Activated T-cell treated with anti-CD3 and anti-CD28 coated beads for 24 hours (primary cell): Measurements from ENCODE around the gene PRDX2.

Experiments
- DNase-seq: peaks from one replicate; pipeline ENCODE4 v3.0.0-alpha.2; 2020; ENCODE audit warnings: low read depth

Gene PRDX2

DNA sequence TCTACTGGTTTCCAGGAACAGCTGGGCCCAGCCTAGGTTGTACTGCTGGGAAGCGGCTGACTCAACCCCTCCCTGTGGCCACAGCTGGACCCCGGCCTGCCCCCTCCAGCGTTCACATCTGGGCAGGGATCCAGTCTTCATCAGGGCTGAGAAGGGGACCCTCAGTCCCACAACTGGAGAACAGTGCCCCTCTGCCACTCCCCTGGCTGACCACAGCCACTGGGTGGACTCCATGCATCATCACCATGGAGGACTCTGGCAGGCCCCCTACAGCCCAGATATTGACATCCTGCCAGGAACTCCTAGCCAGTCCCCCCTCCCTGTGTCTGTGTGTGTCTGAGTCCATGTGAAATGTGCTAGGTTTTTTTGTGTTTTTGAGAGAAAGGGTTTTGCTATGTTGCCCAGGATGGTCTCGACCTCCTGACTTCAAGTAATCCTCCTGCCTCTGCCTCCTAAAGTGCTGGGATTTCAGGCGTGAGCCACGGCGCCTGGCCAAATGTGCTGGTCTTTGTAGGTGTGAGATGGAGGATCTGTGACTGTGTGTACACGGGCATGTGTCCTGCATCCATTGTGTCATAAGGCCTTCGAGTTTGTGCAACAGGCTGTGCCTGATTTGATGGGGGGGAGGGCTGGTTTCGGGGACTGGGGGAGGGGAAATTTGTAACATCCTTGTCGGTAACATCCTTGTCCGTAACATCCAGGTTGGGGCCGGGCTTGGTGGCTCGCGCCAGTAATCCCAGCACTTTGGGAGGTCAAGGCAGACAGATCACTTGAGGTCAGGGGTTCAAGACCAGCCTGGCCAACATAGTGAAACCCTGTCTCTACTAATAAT lies 22.2 kb downstream of the PRDX2 start:
- no peak for DNase-seq

DNA sequence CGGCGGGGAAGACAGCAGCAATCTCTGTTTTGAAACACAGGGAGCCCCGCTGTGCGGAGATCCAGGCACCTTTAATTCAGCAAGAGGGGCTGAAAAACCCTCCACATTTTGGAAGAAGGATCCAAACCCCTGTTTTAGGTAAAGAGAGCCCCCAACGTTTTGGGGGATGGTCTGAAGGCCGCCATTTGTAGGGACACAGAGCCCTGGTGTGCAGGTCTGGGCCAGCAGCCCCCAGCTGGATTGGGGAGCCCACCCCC lies 22.8 kb downstream of the PRDX2 start:
- DNase-seq, result no peak

DNA sequence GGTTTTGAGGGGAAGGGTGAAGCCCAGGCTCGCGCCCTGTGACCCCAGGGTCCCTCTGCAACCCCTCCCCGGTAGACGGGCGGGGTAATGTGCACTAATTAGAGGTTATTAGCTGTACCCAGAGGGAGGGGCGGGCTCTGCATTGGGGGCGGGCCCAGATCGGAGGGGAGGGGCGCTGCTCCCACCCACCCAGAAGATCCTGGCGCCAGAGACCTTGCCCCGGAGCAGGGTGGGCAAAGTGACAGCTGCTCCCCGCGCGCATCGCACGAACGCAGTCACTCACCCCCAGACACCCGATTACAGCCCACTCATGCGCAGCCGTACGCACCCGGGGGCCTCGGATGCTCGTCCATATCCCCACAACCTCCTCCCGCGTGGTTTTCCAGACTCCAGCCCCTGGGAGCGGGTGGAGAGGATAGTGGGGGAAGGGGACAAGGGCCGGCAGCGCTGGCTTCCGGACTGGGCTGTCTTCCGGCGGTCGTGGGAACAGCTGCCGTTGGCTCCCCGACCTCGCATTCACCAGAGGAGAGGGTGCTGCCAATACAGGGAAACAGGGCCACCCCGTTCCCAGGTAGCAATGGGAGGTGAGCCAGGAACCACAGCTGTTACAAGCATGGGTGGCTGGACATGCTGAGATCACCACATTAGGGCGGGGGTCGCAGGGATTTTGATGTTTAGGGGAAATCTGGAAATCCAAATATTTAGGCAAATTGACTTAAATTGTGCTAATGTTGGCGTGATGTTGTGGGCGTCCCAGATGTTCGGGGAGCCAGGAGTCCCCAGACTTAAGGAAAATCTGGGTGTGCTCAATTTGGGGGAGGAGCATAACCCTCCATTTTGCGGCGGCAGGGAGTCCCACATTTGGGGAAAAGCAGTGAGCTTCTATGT lies 23.3 kb downstream of the PRDX2 start:
- DNase-seq, result no peak

DNA sequence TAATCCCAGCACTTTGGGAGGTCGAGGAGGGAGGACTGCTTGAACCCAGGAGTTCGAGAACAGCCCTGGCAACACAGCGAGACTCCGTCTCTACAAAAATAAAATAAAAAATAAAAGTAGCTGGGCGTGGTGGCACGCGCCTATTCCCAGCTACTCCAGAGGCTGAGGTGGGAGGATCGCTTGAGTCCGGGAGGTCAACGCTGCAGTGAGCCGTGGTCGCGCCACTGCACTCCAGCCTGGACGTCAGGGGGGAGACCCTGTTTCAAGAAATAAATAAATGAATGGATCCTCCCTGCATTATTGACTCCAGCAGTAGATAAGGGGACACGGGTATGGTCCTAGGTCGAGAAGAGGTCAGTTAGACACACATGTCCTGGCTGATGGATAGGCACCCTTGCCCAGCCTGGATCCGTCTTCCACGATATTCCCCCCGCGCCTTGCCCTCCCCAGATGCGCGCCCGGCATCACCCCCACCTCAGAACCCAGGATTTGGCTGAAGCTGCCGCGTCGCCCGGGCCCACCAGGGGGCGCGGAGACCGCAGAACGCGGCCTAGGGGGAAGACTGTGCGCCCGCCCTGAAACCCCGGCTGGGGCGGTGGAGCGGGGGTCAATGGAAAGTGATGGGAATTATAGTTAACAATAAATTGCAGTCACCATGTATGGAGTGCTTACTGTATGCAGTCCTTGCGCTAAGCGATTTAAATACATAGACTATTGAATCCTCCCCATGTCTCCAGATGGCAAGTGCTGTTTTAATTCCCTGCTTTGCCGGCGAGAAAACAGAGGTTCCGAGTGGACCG lies 24.2 kb downstream of the PRDX2 start:
- DNase-seq, result peak; percentile 71

DNA sequence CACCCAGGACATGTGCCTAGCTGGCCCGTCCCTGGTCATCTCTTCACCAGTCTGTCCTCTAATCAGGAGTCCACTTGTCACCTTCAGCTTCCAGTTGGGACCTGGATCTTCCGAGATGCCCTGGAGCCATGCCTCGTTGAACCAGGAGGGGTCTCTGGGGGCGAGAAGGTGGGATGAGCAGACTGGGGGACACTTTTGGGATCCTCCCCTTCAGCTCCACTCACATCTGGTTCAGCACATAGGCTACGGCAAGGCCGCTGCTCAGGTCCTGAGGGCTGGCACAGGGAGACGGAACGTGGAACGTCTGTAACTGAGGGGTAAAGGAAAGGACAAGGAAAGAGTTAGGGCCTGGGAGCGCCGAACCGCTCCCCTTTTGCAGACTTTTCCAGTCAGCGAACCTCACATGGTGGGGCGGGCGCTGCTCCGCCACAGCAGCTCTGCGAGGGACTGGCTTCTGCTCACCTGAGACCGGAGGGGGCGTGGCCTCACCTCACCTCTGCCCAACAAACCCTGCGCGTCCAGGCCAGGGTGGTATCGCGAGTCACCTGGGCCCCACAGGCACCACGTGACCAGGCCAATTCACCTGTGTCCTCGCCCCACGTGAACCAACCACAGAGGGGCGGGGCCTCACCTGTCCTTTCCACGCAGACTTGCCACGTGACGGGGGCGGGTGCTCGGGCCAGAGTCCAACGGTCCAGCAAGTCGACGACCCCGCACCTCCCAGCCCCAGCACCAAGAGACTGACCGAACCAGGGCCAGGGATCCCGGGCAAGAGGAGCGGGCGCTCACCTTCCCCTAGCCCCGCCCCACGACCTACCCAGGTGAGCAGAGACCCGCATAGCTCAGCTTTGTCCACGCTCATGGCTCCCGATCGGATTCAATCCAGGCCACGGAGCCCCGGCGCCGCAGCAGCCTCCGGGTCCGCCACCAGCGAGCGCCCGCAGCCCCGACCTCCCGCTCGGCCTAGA lies 26.7 kb downstream of the PRDX2 start, which contains the start of gene HOOK2:
TSS of gene HOOK2 (minus strand) at position 965 of the 968 bp plus-strand sequence. CDS start at position 862, 103 bp downstream.
- DNase-seq, result no peak

DNA sequence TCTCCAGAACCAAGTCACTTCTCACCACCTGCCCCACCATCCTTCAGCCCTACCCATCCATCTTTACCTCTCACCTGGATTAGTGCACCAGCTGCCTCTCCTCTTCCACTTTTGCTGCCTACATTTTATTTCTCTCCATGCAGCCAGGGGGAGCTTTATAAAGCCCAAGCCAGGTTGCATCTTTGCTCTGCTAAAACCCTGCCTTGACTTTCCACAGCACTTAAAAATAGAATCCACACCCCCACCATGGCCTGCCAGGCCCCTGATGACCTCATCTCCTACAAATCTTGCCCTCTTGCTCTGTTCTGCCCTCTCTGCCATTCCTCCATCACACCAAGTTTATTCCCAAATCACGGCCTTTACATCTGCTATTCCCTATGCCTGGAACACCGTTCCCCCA lies 28.0 kb downstream of the PRDX2 start:
- no peak for DNase-seq

DNA sequence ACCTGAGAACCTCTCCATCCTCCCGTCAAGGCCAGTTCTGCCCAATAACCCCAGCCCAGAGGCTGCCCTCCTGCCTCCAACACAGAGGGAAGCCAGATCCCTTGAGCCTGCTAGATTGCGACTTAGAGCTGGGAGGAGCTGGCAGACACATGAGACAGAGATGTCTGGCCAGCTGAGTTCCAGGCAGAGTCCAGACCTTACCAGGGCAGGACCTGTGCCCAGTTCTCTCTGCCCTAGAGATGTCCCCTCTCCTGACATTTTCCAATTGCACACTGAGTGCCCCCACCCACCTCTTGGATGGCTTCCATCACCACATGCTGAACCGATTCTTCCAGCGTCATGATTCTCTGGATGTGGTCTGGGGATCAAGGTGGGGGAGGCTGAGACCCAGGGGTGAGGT lies 29.3 kb downstream of the PRDX2 start:
- DNase-seq, result no peak

DNA sequence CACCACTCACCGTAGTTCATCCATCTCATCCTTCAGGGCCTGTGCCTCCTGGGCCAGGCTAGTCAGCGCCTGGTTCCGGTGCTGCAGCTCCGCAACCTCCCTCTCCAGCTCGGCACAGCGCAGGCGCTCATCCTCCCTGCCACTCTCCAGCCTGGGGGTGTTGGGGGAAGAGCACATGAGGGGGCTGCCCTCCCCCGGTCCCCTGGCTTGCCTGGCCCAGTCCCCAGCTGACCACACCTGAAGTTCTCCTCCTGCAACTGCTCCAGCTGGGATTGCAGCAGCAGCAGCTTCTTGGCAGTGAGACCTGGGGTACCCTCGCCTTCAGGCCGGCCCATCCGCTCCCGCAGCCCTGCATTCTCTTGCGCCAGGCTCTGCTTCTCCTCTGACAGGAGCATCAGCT lies 30.7 kb downstream of the PRDX2 start:
- no peak for DNase-seq

DNA sequence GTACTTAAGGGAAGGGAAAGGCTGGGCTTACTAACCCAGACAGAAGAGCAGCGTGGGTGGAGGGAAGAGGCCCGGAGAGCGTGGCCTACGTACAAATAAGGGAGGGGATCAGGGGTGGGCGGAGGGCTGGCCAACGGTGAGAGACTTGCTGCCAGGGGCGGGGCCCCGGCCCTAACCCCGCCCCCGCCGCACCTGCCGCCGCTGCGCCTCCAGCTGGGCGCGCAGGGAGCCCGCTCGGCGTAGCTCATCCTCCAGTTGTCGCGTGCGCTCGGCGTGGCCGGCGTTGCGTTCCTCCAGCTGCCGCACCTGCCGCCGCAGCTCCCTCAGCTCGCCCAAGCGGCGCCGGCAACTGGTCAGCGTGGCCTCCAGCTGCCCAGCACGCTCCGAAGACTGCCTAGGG lies 31.9 kb downstream of the PRDX2 start:
- no peak for DNase-seq

DNA sequence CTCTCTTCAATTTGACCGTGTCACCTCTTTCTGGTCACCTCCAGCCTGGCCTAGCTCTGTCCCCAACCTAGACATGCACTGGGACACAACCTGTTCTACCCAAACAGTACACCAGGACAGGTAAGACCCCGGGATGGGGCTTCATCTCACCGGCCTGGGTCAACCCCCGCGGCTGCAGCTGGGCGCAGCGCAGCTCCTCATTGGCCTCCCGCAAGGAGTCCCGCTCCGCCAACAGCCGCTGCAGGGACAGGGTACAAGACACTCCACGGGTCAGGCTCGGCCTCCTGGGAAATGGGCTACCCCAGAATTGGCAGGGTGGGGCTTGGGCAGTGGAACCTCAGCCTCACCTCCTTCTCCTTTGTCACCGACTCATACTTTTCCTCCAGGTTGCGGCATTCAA lies 33.9 kb downstream of the PRDX2 start:
- DNase-seq, result no peak

DNA sequence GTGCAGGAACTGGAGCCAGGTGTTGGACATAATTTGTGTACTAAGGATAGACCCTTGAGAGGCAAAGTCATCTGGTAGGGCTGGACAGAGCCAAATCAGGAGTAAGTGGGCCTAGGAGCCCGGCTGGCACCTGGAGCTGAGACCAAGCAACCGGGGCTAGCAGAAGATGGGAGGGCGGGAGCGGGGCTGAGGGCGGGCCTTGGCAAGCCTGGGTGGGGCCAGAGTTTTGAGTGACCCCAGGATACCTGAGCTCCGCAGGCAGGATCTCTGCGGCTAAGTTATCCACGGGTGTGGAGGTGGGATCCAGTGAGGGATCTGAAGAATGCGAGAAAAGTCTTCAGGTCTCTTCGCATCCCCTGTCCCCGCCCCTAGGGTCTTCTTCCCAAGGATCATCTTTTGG lies 34.5 kb downstream of the PRDX2 start:
- no peak for DNase-seq

DNA sequence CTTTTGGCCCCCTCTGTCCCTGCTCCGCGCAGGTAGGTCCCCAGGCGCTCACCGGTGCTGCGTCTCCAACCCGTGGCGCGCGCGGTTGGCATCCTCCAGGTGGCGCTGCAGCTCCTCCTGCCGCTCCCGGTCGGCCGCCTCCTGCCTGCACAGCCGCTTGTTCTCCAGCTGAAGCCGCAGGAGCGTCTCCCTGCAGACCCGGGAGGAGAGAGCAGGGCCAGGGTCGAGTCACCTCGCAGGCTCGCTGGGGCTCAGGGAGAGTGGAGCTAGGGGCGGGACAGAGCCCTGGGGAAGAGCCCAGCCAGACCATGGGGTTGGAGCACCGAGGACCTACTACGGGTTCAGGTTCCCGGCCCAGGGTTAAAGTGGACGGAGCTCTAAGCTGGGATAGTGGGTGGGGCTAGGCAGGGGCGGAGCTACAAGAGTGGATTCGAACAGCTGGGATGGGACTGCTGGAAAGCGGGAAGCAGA lies 35.5 kb downstream of the PRDX2 start:
- DNase-seq, result peak; percentile 58

DNA sequence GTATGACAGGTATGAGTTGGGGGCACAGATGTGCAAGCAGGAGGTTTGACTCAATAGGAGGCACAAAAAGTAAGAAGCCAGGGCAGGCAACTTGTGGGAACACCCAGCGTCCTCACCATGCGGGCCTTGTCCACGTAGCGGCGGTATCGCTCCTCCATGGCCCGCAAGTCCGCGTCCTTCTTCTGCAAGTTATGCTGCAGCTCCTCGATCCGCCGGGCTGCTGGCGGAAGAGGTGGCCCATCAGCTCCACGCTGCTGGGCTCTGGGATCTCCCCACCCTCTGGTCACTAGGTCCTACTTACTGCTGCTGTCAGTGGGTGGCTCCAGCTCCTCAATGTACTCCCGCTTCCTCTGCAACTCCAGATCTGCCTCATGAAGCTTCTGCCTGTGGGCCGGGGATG lies 36.9 kb downstream of the PRDX2 start:
- no peak for DNase-seq

DNA sequence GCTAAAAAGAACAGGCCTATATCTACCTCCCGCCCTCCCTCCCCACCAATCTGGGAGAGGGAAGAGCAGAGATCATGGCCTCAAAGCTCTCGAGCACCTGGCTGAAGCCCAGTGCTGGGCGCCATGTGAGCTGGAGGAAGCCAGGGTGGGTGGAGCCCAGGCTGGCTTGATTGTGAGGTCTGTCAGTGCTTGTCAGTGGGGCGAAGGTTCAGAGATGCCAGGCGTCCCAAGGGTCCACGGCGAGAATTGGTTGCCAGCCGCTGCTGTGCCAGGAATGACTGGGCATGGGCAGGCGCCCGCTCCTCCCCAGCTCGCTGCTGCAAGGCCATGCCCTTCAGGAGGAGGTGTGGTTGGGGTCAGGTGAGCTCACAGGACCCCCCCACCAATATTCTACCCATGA lies 38.5 kb downstream of the PRDX2 start:
- no peak for DNase-seq

DNA sequence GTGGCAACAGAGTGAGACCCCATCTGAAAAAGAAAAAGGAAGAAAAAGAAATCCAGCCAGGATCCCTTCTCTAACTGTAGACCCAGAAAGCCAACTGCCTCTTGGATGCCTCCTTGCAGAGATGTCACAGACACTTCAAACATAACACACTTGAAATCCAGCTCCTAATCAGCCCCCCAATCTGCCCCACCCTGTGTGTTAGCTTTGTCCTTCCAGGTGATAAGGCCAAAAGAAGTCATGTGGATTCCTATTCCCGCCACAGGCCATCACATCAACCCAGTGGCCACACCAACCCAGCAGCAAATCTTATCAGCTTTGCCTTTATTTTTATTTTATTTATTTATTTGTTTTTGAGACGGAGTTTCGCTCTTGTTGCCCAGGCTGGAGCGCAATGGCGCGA lies 41.9 kb downstream of the PRDX2 start:
- no peak for DNase-seq

DNA sequence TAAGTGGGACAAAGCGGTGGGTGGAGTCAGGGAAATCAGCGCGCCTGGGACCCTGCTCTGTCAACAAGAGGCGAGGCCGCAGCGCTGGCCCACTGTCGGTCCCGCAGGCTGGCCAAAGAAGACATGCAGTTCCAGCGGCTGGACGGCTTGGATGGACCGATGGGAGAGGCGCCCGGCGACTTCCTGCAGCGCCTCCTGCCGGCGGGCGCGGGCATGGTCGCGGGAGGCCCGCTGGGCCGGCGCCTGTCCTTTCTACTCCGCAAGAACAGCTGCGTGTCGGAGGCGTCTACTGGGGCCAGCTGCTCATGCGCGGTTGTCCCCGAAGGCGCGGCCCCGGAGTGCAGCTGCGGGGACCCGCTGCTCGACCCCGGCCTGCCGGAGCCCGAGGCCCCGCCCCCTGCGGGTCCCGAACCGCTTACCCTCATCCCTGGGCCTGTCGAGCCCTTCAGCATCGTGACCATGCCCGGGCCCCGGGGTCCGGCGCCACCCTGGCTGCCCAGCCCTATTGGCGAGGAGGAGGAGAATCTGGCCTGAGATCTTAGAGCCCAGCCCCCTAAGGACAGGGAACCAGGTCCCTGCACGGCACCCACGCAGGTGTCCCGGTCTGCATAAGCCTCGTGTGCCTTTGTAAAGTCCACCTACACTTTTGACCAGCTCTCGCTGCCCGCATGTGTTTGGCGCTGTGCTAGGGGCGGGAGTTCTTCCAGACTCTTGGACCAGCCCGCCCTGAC lies 43.9 kb downstream of the PRDX2 start:
- peak; percentile 54 for DNase-seq

DNA sequence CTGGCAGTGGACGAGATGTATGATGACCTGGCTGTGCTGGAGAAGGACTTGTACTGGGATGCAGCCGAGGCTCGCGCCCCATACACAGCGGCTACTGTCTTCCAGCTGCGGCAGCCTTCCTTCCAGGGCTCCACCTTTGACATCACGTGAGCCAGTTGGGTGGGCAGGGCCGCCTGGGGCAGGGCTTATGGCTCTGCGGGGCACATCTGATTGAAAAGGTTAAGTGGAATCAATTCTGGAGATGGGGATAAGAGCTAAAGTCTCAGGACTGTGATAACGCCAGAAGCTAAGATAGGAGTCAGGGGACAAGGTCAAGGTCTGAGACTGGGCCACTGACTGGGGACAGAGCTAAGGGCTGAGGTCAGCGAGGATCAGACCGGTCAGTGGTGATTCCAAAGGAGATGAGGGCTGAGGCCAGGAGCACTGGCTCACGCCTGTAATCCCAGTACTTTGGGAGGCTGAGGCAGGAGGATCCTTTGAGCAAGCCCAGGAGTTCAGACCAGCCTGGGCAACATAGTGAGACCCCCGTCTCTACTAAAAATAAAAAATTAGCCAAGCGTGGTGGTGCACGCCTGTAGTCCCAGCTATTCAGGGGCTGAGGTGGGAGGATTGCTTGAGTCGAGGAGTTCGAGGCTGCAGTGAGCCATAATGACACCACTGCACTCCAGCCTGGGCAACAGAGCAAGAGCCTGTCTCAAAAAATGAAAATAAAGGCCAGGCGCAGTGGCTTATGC lies 45.3 kb downstream of the PRDX2 start:
- DNase-seq, result no peak

DNA sequence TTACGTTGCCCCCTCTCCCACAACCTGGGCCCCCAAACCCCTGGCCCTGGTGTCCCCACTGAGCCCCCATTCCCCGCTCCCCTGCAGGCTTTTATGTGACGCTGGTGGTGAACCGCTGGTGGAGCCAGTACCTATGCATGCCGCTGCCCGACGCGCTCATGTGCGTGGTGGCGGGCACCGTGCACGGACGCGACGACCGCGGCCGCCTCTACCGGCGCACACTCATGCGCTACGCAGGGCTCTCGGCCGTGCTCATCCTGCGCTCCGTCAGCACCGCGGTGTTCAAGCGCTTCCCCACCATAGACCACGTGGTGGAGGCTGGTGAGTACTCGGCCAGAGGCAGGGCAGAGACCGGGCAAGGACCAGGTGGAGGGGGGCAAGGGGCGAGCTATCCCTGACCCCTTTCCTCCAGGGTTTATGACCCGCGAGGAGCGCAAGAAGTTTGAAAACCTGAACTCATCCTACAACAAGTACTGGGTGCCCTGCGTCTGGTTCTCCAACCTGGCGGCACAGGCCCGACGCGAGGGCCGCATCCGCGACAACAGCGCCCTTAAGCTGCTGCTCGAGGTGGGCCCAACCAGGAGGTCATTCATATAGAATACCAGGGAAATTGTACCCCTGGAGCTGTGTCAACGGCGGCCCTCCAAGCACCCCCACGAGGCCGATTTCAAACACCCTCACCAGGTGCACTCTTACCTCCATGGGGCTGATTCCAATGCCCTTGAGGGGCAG lies 47.0 kb downstream of the PRDX2 start:
- DNase-seq, result no peak
